Keratinocyte (primary cell): ENCODE measurements around the gene TMEM109. TPM values are rescaled to one million over a fixed set of nuclear protein-coding genes. Genes with fewer than 3 reads are reported as not detected.

Experiments
- DNase-seq: peaks from one replicate; pipeline ENCODE4 v3.0.0-alpha.2; 2011; ENCODE audit warnings: low read depth, missing footprints, low spot score
- FAIRE-seq: peaks from 2 replicates; lab custom pipeline; 2011; peaks lifted over from hg19 to GRCh38; lab: Jason Lieb, UNC
- H2AFZ ChIP-seq: 2 replicates; pipeline ENCODE4 v1.6.0; 2012; ENCODE audit warnings: low read length, control low read depth, inconsistent platforms; ENCODE audit not compliant: control insufficient read depth
- H3K27ac ChIP-seq: 2 replicates; pipeline ENCODE4 v1.5.1; 2011; ENCODE audit warnings: low read length; ENCODE audit not compliant: control insufficient read depth, insufficient read depth
- H3K27me3 ChIP-seq: 3 replicates; pipeline ENCODE4 v1.6.0; 2011; ENCODE audit warnings: low read length; ENCODE audit not compliant: control insufficient read depth, insufficient read depth; ENCODE audit errors: extremely low read depth
- H3K36me3 ChIP-seq, 2 experiments: 2 replicates in 1 of 2; 3 replicates in 1 of 2; pipeline ENCODE4 v1.5.1; 2011; ENCODE audit warnings: low read length in 2 of 2, mild to moderate bottlenecking in 1 of 2; ENCODE audit not compliant: control insufficient read depth in 2 of 2, insufficient read depth in 2 of 2; ENCODE audit errors: extremely low read depth in 1 of 2
- H3K4me1 ChIP-seq: 3 replicates; pipeline ENCODE4 v1.5.1; 2011; ENCODE audit warnings: low read length; ENCODE audit not compliant: control insufficient read depth, insufficient read depth; ENCODE audit errors: extremely low read depth
- H3K4me2 ChIP-seq: 3 replicates; pipeline ENCODE4 v1.6.0; 2011; ENCODE audit warnings: low read depth, low read length; ENCODE audit not compliant: control insufficient read depth, insufficient read depth; ENCODE audit errors: extremely low read depth
- H3K4me3 ChIP-seq, 3 experiments: fragments of 200-600 bp in 1 of 3; sonication (generic) in 1 of 3; 2 replicates in 2 of 3; 3 replicates in 1 of 3; pipeline ENCODE4 v1.5.1; 2011 to 2016; ENCODE audit warnings: low read length in 3 of 3, mild to moderate bottlenecking in 3 of 3, control low read depth in 2 of 3, inconsistent platforms in 1 of 3, low read depth in 1 of 3, mixed read lengths in 1 of 3, mixed run types in 1 of 3, moderate library complexity in 1 of 3; ENCODE audit not compliant: control insufficient read depth in 2 of 3, insufficient read depth in 2 of 3; ENCODE audit errors: extremely low read depth in 1 of 3
- H3K79me2 ChIP-seq: 2 replicates; pipeline ENCODE4 v1.6.0; 2012; ENCODE audit warnings: low read length; ENCODE audit not compliant: control insufficient read depth, insufficient read depth
- H3K9ac ChIP-seq: 3 replicates; pipeline ENCODE4 v1.6.0; 2011; ENCODE audit warnings: low read length; ENCODE audit not compliant: control insufficient read depth, insufficient read depth; ENCODE audit errors: extremely low read depth
- H3K9me1 ChIP-seq: 3 replicates; pipeline ENCODE4 v1.6.0; 2011; ENCODE audit warnings: low read length; ENCODE audit not compliant: control insufficient read depth, insufficient read depth; ENCODE audit errors: extremely low read depth
- H3K9me3 ChIP-seq: 2 replicates; pipeline ENCODE4 v1.5.1; 2012; ENCODE audit warnings: low read depth, low read length; ENCODE audit not compliant: control insufficient read depth
- H4K20me1 ChIP-seq: 3 replicates; pipeline ENCODE4 v1.6.0; 2011; ENCODE audit warnings: low read length; ENCODE audit not compliant: control insufficient read depth, insufficient read depth; ENCODE audit errors: extremely low read depth
- EZH2 ChIP-seq: IDR thresholded peaks from one replicate; pipeline ENCODE4 v1.6.1; 2012; ENCODE audit warnings: inconsistent platforms, mild to moderate bottlenecking, low read length, moderate library complexity
- dilution Hi-C: fragments of 300-500 bp; cut with MboI; formaldehyde crosslinking; loops from one replicate; pipeline ENCODE4 v1.7.0; 2020; ENCODE audit warnings: low sequenced_read_pairs; ENCODE audit not compliant: extremely low pct_ligation_motif_present
- polyA plus RNA-seq, 5 experiments: library from polyadenylated mRNA; depleted of rRNA in 3 of 5; stranded (reverse) in 3 of 5; stranded (forward) in 1 of 5; unstranded in 1 of 5; fragments of >200 nt; gene quantifications; 1 replicate in 1 of 5; 2 replicates in 3 of 5; 3 replicates in 1 of 5; pipeline versions ENCODE4 v1.2.1 to v1.2.3, GENCODE V29; 2011 to 2012; ENCODE audit warnings: missing spikeins in 2 of 5, low read depth in 1 of 5, low replicate concordance in 1 of 5
- TF ChIP-seq, protein P1 (sequence below), 3 experiments: IDR thresholded peaks in 1 of 3; conservative IDR thresholded peaks in 1 of 3; optimal IDR thresholded peaks in 1 of 3; 2 replicates in 2 of 3; 3 replicates in 1 of 3; pipeline versions ENCODE3 to v1.5.1; 2011; ENCODE audit warnings: low read length in 3 of 3, mild to moderate bottlenecking in 3 of 3, moderate library complexity in 2 of 3, control low read depth in 1 of 3, inconsistent platforms in 1 of 3; ENCODE audit not compliant: insufficient read depth in 2 of 3; ENCODE audit errors: extremely low read depth in 1 of 3

TMEM109 gene
- polyA plus RNA-seq, 1 donor (not counting 4 experiments of a cell fraction or from before 2014, with no cell fraction given), result 25.2 TPM

DNA sequence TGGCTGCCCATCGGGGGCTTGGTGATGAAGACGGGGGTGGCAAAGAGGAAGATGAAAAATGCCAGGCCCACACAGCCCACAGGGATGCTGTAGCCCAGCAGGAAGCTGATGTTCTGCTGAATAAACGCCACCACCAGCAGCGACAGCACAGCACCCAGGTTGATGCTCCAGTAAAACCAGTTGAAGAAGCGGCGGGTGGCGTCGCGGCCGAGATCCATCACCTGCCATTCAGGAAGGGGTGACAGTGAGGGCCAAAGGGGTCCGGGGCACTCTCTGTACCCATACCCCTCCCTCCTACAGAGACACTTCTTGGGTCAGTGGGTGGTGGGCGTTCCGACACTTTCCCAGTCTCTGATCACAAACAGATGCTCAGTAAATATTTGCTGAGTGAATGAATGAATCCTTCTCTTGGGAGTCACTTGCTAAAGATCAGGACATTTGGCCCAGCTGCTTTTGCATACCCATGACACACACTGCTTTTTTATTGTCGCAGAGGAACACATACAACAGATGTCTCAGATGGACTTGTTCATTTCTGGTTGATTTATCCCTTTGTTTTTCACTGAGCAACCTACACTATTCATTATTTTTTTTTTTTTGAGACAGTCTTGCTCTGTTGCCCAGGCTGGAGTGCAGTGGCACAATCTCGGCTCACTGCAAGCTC is 32.8 kb downstream of the TMEM109 start:
- Histone ChIP-seq H3K9me3 (no peaks in the 10 kb centered on the region), H3K4me1 (peaks cover 20% of the 10 kb centered on the region), H3K36me3 (no peaks in the 10 kb centered on the region), H3K27me3 (peaks cover 4% of the 10 kb centered on the region), H2AFZ (no peak overlapping the region), H3K4me2 (no peak overlapping the region), H3K9ac (no peak overlapping the region), H4K20me1 (no peaks in the 10 kb centered on the region), H3K9me1 (no peaks in the 10 kb centered on the region), H3K4me3 (no peak overlapping the region), H3K27ac (no peak overlapping the region), H3K79me2 (no peaks in the 10 kb centered on the region)
- DNase-seq, result no peak
- dilution Hi-C loops, result no loop called here
- no peak for FAIRE-seq
- TF ChIP-seq EZH2, result no peak
- TF ChIP-seq, protein P1, sequence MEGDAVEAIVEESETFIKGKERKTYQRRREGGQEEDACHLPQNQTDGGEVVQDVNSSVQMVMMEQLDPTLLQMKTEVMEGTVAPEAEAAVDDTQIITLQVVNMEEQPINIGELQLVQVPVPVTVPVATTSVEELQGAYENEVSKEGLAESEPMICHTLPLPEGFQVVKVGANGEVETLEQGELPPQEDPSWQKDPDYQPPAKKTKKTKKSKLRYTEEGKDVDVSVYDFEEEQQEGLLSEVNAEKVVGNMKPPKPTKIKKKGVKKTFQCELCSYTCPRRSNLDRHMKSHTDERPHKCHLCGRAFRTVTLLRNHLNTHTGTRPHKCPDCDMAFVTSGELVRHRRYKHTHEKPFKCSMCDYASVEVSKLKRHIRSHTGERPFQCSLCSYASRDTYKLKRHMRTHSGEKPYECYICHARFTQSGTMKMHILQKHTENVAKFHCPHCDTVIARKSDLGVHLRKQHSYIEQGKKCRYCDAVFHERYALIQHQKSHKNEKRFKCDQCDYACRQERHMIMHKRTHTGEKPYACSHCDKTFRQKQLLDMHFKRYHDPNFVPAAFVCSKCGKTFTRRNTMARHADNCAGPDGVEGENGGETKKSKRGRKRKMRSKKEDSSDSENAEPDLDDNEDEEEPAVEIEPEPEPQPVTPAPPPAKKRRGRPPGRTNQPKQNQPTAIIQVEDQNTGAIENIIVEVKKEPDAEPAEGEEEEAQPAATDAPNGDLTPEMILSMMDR (optimal IDR thresholded peaks at IDR 0.05 in 1 of 3, IDR thresholded peaks at IDR 0.05 in 1 of 3, conservative IDR thresholded peaks at IDR 0.05 in 1 of 3; ENCODE audit: extremely low read depth in 1 of 3, insufficient read depth in 2 of 3, low read length in 3 of 3), result no peak

DNA sequence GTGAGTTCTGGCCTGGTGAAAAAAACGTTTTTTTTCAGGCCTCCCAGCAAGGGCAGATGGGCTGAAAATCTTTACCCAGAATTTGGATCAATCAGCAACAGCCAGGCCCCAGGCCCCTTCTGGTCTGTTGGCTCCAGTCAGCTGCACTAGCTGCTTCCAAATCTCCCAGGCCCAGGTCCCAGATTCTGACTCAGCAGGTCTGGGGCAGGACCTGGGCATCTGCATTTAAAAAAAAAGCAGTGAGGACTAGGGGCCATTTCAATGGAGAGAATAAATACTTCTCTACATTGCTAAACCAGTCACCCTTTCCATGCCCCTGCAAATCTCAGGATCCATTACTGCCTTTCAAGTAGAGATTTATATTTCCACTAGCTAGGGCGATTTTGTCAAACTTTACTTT is 33.7 kb downstream of the TMEM109 start:
- Histone ChIP-seq H3K4me1 (peaks cover 14% of the 10 kb centered on the region), H3K4me3 (no peak overlapping the region), H3K4me2 (no peak overlapping the region), H4K20me1 (no peaks in the 10 kb centered on the region), H2AFZ (no peak overlapping the region), H3K27me3 (peaks cover 4% of the 10 kb centered on the region), H3K9me1 (no peaks in the 10 kb centered on the region), H3K27ac (no peak overlapping the region), H3K9ac (no peak overlapping the region), H3K36me3 (no peaks in the 10 kb centered on the region), H3K9me3 (no peaks in the 10 kb centered on the region), H3K79me2 (no peaks in the 10 kb centered on the region)
- TF ChIP-seq EZH2, result no peak
- TF ChIP-seq, protein P1 (optimal IDR thresholded peaks at IDR 0.05 in 1 of 3, IDR thresholded peaks at IDR 0.05 in 1 of 3, conservative IDR thresholded peaks at IDR 0.05 in 1 of 3; ENCODE audit: extremely low read depth in 1 of 3, insufficient read depth in 2 of 3, low read length in 3 of 3), result no peak
- dilution Hi-C loops, result no loop called here
- no peak for FAIRE-seq
- DNase-seq, result no peak
